ENCODE results near the gene DRAXIN.

DRAXIN gene

GRCh38 chr1:11738096-11738495, 46.6 kb downstream of the DRAXIN start:
- DNase-seq (ENCODE audit: low spot score) = no peak

DNA sequence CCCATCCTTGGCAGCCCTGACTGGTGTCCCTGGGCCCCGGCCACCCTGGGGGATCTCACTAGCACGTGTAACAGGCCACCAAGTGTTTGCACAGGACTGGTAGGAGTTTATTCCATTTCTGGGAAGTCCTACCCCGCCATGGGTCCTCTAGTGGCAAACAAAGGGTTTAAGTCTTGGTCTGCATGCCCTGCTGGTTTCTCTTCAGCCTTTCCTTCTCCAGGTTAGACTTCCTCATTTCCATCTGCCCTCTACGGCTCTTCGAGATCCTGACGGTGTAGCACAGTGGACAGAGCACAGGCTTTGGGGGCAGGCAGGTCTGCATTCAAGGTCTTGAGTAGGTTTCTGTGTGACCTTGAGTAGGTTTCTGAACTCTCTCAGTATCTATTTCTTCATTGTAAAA, 47.3 kb downstream of the DRAXIN start:
- no peak for DNase-seq (ENCODE audit: low spot score)

DNA sequence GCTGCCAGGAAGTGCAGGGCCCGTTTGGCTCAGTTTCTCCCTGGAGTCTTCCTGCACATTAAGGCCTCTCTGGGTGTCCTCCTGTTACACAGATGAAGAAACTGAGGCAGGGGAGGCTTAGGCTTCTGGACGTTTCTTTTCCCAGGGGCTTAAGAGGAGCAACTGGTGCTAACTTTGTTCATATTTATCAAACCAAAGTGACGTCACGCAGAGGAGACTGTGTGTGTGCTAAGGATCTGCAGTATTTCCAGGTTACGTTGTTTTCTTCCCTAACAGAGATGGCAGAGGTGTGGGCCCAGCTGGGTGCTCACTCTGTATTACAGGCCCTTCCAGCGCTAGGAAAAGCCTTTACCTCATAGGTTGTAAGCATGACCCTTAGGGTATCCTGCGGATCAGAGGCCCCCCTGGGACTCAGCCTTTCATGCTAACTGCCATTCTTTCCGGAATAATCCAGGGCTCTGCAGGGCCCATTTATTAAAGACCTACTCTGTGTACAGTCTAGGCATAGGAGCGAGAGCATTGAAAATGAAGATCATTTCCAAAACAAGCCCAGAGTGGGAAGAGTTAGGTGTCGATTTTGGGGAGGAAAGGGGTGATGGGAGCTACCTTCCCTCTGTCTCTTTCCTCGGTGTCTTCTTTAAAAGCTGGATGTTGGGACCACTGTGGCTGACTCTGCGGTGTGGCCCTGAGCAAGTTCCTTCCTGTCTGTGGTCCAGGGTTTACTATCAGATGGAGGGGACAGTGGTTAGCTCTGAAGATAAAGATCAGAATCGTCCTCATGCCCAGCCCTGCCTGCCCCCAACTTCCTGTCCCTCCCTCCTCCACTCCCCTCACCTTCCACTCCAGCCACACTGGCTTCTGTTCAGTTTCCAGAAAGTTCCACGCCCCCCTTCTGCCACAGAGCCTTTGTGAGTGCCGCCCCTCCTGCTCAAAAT, 49.0 kb downstream of the DRAXIN start:
- peak; percentile 66 for DNase-seq (ENCODE audit: low spot score)

- DNase-seq (ENCODE audit: low spot score) = no peak
These were observed 50.0 kb downstream of the DRAXIN start for GRCh38 chr1:11741482-11741881.

DNA sequence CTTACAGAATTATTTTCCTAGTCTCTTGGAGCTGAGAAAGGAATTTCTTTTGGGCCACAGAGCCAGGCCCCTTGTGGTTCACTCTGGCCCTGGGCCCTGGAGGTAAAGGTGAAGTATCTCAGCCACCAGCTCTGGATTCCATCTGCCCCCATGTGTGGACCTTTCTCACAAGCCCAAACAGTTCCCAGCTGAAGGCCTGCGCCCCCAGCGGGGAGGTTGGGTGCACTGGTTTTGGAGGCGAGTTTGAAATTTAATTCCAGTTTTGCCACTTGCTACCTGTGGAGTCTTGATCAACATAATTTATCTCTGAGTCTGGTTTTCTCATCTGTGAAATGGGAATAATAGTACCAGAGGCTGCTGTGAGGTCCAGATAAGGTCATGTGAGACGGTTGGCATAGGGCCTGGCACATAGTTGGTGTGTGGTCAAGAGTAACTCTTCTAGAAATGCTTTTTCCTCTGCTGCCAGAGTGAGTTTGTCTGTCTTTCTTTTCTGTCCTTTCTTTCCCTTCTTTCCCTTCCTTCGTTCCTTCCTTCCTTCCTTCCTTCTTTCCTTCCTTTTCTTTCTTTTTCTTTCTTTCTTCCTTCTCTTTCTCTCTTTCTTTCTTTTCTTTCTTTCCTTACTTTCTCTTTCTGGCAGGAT, 50.5 kb downstream of the DRAXIN start:
- no peak for DNase-seq (ENCODE audit: low spot score)

- no peak for DNase-seq (ENCODE audit: low spot score)
These were observed 52.8 kb downstream of the DRAXIN start for GRCh38 chr1:11744287-11744686.

DNA sequence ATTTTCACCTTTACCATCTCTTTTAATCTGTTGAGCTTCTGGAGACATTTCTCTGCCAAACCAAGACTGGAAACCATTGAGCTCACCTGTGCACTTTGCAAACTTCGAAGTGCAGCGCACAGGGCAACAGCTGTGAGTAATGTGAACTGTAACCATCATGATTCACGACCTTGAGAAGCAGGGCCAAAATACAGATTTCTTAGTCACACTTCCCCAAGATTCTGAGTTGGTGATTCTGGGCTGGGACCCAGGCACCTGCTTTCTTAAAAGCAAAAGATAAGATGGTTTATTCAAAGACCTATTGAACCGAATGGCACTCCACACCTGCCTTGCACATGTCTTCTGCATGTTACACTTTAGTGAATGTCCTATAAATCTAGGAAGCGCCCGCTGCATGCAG, 54.6 kb downstream of the DRAXIN start:
- DNase-seq (ENCODE audit: low spot score) = no peak

DNA sequence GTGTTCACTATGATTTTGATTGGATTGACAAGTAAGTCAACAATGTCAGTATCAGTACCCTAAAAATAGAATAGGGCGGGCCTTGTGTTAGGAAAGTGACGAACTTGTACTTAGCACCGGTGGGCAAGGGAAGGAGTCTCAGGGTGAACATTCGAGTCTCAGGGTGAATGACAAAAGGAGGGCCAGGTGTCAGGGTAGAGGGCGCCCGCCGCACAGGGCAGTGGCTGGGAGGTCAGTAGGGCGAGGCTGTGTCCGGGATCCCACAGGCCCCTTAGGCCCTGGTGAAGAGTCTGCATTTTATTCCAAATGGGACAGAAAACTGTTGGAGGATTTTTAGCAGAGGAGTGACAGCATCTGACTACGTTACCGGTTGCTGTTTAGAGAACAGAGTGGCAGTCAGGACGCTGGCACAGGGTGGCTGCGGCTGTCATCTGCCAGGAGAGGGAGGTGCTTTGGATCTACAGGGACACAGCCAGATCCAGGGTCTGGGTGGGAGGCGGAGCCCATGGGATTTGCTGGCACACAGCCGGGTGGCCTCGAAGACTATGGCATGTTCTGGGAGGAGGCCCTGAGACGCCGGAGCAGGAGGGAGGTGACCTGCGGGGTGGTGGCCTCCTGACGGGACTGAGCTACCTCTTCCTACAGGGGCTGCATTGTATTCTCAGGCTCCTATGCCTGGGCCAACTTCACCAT, 55.4 kb downstream of the DRAXIN start:
- no peak for DNase-seq (ENCODE audit: low spot score)

DNA sequence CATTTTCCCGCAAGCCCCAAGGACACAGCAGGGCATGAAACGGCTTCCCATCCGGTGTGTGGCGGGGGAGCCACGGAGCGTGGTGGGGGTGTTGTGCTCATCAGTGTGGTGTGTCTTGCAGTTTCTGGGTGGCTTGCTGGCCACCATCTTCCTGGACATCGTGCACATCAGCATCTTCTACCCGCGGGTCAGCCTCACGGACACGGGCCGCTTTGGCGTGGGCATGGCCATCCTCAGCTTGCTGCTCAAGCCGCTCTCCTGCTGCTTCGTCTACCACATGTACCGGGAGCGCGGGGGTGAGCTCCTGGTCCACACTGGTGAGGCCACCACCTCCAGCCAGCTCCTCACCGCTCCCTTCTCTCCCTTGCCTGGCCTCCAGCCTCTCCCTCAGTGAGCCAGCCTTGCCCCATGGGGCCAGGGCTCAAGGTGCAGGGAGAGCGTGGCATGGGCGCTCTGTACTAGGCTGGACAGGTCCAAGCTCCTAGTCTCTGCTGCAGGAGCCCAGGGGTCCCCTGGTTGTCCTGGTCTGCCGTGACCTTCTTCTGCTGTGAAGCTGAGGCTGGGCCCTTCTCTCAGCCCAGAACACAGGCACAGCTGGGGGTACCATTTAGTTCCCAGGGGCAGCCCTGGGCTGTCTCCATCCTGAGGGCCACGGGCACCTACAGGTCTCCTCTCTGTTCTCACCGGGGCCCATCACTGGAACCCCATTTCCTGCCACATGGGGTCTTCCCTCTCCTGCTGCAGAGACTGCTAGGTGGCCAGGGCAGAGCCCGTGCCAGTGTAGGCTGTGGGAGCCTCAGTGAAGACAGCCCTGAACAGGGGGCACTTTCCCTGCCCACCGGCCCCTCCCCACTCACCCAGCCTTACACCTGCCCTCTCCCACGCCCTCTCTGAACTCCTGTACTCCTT, 57.0 kb downstream of the DRAXIN start:
- DNase-seq (ENCODE audit: low spot score) = no peak

GRCh38 chr1:11749203-11749689, 57.7 kb downstream of the DRAXIN start:
- peak; percentile 63 for DNase-seq (ENCODE audit: low spot score)

DNA sequence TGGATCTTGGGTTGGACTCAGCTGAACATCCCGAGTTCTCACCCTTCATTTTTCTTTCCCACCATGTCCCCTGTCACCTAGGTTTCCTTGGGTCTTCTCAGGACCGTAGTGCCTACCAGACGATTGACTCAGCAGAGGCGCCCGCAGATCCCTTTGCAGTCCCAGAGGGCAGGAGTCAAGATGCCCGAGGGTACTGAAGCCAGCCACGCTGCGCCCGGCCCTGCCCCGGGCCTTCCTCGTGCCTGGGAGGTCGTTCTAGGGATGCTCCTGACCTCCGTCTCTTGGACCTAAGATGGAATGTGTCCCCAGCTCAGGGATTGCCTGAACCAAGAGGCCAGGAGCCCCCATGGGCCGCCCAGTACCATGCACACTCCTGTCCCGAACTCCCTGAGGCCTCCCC, 58.5 kb downstream of the DRAXIN start:
- no peak for DNase-seq (ENCODE audit: low spot score)

GRCh38 chr1:11751087-11751486, 59.6 kb downstream of the DRAXIN start:
- DNase-seq (ENCODE audit: low spot score) = no peak

- no peak for DNase-seq (ENCODE audit: low spot score)
These were observed 61.0 kb downstream of the DRAXIN start for GRCh38 chr1:11752359-11753088.

DNA sequence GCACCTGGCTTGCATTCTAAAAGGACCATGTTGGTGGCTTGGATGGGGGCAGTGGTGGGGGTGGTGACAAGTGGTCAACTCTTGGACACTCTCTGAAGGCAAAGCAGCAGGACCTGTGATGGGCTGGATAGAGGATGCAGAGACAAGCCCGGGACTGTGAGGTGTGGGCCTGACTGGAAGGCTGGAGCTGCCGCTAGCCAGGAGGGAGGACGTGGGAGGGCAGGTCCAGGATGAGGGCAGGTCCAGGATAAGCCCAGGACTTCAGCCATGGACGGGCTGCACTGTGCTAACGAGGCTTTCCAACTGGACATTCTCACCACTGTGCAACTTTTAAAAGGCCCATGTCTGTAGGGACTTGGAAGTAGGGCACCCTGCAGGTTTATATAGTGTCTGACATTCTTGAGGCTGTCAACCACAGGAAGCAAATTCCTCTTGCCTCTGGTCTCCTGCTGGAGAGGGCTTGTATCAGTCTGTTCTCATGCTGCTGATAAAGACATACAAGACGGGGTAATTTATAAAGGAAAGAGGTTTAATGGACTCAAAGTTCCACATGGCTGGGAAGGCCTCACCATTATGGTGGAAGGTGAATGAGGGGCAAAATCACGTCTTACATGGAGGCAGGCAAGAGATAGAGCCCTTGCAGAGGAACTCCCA, 62.2 kb downstream of the DRAXIN start:
- no peak for DNase-seq (ENCODE audit: low spot score)

DNA sequence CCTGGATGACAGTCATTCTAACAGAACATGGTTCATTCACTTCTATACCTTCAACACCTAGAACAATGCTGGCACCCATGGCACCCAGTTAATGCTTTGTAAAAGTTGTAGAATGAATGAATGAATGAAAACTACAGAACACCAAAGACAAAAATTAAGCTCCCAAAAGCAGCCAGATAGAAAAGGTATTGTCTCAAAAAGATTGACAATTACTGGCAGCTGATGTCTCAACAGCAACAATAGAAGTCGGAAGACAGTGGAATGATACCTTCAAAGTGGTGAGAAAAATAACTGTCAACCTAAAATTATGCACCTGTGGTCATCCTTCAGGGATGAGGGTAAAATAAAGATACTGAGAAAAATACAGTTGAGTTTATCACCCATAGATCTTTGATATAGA, 65.5 kb downstream of the DRAXIN start:
- no peak for DNase-seq (ENCODE audit: low spot score)

DNA sequence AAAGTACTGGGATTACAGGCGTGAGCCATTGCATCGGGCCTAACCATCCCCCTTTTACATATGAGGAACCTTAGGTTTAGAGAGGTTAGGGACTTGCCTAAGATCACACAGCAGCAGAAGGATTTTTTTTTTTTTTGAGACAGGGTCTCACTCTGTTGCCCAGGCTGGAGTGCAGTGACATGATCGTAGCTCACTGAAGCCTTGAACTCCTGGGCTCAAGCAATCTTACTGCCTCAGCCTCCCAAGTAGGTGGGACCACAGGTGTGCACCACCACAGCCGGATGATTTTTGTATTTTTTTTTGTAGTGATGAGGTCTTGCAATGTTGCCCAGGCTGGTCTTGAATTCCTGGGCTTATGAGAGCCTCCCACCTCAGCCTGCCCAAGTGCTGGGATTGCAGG, 68.3 kb downstream of the DRAXIN start:
- DNase-seq (ENCODE audit: low spot score) = no peak

DNA sequence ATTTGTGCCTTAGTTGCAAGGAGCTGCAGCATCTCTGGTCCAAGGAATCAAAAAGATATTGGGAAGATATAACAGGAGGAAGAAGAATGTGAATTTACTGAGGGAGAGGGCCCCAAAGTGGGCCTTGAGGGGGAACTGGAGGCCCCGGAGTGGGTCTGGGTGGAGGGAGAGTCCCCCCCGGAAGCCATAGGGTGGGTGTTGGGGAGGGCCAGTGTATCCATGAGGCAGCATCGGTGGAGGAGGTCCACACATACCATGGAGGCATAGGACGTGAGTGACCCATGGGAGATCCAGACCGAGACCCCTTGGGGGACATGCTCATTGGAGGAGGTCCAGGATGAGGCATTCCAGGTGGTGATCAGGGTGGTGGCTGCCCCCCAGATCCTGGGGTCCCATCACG, 69.8 kb downstream of the DRAXIN start:
- DNase-seq (ENCODE audit: low spot score) = no peak

- no peak for DNase-seq (ENCODE audit: low spot score)
These were observed 70.5 kb downstream of the DRAXIN start, which contains the start of gene C1orf167 for GRCh38 chr1:11761988-11762406. TSS of gene C1orf167 (plus strand) at chr1:11762193. CDS start at chr1:11764401, 2,208 bp downstream.

DNA sequence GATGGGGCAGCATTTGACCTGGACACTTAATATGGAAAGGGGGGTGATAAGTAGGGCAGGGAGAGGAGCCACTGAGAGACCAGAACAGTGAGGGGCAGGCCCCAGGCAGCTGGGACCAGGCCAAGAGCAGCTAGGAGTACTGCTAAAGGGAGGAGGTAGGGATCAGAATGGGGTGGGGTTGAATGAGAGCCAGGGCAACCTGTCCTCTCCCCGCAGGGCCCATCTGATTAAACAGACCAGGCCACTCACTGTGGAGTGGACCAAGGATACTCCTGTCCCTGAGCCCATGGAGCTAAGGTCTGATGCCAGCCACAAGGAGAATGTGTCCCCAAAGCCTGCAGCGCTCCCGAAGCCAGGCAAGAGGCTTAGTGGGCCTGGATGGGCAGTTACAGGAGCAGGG, 72.6 kb downstream of the DRAXIN start:
- no peak for DNase-seq (ENCODE audit: low spot score)

DNA sequence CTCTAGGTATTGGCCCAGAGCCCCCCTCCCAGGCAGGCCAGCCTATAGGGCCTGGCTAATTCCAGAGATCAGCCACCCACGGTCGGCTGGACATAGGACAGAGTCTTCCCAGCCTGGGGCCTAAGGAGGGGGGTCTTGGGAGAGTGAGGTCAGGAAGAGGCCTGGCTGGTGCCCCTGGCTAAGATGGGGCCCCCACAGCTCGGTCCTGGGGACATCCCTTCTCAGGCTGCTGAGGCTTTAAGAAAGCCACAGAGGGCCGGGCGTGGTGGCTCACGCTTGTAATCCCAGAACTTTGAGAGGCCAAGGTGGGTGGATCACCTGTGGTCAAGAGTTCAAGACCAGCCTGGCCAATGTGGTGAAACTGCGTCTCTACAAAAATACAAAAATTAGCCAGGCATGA, 73.0 kb downstream of the DRAXIN start:
- no peak for DNase-seq (ENCODE audit: low spot score)

All from SW480 (cell line).